Endometrium (tissue), 2 donors: ENCODE data around the gene TMSB15C.
"Not testable (repeated sequence)": the region's sequence is repeated elsewhere in the genome, so short reads cannot be mapped to it uniquely, and the experiment has no call there.

Experiments
- FAIRE-seq: peaks from 2 replicates; lab custom pipeline; 2012; peaks lifted over from hg19 to GRCh38; lab: Jason Lieb, UNC
- donor health status: control.
- donor health status: control.

Gene TMSB15C

DNA sequence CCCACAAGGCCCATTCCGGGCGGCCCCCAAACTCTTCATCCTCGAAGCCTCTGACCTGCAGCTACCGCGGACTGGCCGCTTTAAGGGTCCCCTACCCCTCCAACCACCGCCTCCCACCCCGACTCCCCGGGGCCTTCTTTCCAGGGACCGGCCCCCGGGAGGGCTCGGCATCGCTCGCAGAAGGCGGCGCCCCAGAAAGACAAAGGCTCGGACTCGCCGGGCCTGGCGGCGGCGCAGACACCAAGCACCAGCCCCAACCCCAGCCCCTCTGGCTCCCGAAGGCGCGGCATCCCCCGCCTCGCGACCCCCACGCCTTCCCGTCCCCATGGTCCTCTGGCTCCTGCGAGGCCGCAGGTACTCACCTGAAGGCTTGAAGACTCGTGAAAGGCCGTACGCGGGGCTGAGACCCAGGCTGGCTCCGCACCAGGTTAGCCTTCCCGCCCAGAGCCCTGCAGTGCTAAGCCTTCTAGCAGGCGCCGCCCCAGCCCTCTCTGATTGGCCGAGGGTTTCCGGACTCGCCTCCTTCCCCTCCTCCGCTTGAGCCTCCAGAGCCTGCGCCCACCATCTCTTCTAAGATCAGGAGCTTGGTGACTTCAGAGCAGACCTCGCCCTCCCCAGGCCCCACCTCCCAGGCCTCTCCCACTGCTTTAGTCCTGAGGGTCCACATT is at the start of gene TMSB15C:
TMSB15C (minus strand) TSS at position 459 of the 668 bp plus-strand sequence.
- not testable (repeated sequence) for FAIRE-seq

DNA sequence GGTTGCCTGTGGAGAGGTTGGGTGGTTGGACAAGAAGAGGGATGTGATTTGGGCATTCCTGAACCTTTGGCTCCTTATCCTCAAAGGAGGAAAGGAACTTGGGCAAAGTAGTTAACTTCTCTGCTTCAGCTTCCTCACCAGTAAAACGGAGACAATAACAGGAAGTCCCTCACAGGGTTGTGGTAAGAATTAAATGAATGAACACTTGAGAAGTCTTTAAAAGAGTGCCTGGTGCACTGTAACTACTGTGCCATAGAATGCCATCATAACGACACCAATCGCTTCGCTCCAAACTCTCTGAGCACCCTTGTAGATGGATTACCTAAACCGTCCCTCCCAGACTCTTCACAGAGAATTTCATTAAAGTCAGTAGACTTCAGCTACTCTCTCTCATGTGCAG is 46.8 kb upstream of the TMSB15C start:
- FAIRE-seq, result no peak

DNA sequence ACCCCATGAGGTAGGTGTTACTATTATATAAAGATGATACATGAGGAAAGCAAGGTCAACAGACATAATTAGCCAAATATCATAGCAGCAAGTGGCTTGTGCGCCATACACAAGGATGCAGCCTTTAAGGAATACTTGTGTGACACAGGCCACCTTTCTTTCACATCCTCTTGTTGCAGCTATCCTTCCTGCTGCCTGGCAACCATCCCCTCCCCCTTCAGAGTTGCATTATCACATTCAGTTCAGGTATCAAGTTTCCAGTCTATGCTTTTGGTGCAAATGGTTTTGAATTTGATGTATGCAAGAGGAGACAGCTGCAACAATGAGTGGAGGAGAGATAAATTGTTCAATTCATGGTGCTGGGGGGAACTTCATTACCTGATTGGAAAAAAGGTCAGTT is 42.7 kb upstream of the TMSB15C start:
- FAIRE-seq, result no peak

DNA sequence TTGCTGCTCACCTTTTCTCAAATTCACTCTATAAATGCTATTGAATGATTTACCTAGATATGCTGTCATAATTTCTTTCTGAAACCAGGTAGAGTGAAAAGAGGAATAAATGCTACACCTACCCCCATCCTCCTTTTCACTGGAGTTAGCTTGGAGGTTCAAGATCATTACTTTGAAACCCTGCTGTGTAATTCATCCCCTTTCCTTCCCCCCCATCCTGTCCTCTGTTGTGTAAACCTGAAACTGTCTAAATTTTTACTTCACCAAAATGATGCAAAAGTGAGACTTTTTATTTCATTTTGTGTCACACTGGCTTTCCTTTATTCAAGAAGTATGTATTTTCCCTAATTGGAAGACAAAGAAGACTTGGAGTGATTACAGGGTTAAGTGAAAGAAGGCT is 41.7 kb upstream of the TMSB15C start:
- FAIRE-seq, result no peak

DNA sequence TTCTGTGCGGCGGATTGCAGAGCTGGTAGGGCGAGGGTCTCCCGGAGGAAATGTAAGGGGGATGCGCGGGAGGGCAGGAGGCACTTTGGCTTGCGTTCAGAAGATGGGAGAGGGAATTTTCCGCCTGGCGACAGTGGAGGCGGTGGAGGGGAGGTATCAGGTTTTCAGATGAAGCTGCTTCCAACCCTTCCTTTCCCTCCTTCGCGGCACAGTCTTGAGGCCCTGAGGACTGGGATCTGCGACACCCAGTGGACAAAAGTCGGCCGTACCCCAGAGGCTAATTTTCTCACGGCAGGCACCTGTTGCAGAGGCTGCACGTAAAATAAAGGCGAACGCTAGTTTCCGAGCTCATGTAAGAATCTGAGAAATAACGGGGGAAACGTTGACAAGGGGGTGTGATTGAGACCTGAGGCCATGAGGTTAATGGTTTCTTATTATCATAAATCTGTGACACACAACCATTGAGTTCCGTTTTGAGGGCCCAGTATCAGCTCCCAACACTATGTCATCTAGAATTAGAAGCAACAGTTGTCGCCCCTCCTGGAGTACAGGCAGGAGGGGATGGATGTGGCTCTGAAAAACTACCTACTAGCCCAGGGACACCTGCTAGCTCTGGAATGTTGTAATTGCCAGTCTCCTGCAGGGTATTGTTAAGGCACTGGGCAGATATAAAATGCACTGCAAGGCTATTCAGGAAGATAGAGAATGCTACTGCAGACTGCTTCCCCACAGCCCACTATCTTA is 37.4 kb upstream of the TMSB15C start:
- FAIRE-seq, result no peak

DNA sequence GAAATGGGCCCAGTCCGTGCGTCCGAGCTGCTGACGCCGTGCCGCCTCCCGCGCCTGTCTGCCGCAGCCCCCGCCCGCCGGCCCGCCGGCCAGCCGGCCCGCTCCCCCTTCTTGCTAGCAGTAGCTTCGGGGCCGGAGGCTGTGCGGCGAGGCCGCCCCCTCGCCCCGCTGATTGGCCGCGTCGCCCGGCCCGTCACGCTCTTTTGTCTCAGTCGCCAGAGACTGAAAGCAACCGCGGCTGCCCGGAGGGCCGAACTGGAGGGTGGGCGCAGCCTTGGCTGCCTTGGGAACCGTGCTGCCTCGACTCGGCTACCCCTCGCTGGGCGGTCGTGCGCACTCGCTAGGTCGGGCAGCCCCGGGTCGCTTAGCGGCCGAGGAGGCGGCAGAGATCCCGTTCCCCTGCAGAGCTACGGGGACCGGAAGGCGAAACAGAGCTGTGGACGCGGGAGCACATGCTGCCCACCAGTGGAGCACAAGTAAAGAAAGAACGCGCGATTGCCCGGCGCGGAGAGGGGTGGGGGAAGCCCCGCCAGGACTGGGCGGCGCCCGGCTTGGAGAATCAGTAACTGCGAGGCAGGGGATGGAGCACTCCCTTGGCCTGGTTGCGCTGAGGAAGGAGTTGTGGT is 36.4 kb upstream of the TMSB15C start, which contains the start of gene ZCCHC18:
ZCCHC18 (plus strand) TSS at position 198 of the 626 bp plus-strand sequence. CDS start 1,589 bp downstream, outside the sequence.
- no peak for FAIRE-seq

DNA sequence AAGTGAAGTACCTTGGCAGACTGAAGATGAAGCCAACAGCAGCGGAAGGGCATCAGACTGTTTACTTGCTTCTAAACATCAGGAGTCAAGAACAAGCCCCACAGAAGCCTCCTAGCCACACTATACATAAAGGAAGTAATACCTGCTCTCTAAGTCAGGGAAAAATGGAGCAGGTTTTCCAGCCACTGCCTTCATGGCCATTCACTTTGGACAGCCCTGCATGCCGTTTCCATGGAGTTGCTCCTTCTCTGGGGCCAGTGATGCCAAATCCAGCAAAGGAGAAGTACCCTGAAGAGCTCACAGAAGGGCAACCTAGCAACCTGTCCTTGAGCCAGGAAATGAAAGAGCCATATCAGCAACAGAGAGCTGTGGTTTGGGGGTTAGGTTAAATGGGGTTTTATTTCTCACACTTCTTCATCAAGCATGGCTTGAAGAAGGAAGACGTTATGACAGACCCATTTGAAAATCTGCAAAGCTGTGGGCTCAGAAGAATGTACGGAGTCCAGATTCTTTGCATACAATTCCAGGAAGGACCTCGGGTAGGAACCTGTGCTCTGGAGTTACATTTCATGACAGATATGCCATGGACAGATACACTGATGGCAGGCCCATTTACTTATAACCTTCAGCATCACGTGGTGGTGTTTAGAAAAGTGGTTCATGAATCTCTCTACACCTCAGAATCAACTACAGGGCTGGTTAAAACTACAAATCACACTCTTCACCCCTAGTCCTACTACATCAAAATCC is 34.6 kb upstream of the TMSB15C start:
- not testable (repeated sequence) for FAIRE-seq

DNA sequence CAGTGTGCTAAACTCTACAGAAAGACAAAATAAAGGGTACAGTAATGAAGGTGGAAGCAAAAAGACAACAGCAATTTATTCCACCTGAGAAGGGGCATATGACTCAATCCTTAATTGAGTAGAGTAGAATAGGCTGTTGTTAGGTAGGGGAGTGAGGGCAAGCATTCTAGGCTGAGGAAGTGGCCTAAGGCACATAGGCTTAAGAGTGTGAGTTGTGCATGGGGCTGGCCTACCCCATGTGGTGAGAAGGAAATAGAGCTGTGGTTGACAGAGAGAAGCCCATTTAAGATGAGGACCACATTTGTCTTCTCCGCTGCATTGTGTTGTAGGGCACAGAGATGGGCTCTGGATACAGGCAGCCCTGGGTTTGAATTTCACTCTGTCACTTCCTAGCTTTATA is 32.9 kb upstream of the TMSB15C start:
- no peak for FAIRE-seq

DNA sequence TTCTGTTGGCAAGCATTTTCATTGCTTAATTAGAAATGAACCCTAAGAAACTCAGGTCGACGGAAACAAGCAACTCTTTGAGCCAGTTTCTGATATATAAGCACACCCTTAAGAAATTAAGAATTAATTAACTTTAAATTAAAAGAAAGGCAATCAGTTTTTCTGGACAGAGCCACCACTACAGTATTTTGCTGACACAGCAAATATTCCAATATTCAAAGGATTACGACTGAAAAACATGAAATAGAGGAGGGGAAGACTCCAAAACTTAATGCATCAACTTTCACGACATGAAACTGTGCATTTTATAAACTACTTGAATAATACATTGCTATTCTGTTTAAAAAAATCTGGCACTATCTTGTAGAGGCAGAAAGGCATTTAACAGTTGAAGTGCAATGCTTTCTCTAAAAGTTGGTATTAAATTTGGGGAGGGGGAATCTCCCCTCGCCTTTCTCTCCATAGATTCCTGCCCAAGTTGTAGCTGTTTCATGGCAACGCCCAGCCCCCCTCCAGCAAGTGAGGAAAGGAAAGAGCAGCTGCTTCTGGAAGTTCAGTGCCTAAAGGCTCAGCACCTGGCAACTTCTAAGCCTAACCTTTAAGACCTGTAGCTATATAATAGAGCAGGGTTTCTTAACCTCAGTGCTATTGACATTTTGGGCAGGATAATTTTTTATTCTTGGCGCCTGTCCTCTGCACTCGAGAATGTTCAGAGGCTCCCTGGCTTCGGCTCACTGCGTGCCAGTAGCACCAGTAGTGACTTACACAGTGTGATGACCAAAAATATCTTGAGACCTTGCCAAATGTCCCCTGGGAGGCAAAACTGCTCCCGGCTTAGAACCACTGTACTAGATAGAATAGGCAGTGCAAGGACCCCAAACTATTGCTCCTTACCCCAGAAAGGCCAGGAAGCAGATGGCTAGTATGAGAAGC is 29.6 kb upstream of the TMSB15C start:
- FAIRE-seq, result no peak

DNA sequence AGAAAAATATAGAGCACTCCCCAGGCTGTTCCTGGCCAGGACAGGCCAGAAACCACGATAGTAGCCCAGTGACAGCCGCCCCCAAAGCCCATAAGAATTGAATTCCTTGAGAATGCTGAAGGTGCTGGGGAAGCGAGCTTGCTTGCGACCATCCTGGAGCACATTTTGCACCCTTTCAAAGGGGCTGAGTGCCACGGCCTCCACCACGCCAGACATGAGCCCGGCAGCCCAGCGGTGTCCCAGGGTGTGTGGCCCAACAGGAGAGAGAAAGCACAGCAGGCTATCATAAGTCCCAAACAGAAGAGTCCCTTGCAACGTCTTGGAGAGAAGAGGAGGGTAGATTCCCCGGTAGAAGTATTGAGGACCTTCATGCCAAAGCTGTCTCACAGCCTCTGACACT is 28.6 kb upstream of the TMSB15C start:
- no peak for FAIRE-seq

DNA sequence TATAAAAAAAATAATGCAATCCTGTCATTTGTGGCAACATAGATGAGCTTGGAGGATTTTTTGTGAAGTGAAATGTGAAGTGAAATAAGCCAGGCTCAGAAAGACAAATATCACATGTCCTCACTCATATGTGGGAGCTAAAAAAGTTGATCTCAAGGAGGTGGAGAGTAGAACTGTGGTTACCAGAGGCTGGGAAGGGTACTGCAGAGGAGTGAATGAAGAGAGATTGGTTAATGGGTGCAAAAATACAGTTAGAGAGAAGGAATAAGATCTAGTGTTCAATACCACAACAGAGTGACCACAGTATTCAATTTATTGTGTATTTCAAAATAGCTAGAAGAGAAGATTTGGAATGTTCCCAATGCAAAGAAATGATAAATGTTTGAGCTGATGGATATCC is 22.9 kb upstream of the TMSB15C start:
- no peak for FAIRE-seq

DNA sequence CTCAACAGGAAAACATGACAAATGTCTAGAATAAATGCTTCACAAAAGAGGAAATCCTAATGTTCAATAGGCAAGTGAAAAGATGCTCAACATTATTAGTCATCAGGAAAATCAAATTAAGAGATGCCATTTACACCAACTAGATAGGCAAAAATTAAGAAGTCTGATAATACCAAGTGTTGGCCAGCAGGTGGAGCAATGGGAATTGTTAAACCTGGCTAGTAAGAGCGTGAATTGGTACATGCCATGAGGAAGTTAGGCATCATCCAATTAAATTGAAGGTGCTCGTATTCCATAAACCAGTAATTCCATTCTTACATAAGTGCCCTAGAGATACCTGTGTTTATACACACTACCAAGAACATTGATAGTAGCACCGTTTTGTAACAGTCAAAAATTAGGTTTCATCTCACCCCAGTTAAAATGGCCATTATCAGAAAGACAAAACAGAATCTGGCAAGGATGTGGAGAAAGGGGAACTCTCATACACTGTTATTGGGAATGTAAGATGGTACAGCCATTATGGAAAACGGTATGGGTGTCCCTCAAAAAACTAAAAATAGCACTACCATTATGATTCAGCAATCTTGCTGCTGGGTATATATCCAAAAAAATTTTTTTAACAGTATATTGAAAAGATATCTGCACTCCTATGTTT is 22.2 kb upstream of the TMSB15C start:
- FAIRE-seq, result peak; percentile 96

DNA sequence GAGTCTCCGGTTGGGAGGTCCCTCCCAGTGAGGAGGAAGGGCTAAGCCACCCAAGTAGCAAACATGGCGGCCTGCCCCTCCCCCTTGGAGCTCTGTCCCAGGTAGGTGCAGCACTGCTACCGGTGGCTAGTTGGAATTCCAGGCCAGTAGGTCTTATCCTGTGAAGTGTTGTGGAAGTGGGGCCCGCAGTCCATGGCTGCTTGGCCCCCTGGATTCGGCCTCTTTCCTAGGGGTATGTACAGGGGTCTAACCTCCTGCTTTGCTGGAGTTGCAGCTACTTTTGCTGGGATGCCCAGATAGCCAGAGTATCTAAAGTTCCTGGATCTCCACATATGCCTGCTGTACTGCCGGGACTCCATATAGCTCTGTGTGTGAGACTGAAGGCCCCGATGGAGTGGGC is 9.9 kb upstream of the TMSB15C start:
- FAIRE-seq, result no peak

DNA sequence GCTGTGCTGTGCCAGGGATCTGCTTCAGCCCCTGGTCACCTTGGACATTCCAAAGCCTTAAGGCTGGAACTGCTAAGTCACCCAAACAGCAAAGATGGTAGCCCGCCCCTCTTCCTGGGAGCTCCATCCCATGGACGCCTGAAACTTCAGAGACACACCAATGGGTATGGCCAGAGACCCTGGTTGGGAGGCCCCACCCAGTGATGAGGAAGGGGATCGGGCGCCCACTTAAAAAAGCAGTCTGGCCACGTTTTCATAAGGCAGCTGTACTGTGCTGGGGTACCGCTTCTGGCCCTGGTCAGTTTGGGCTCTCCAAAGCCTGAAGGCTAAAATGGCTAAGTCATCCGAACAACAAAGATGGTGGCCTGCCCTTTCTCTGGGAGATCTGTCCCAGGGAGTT is 9.4 kb upstream of the TMSB15C start:
- FAIRE-seq, result no peak

DNA sequence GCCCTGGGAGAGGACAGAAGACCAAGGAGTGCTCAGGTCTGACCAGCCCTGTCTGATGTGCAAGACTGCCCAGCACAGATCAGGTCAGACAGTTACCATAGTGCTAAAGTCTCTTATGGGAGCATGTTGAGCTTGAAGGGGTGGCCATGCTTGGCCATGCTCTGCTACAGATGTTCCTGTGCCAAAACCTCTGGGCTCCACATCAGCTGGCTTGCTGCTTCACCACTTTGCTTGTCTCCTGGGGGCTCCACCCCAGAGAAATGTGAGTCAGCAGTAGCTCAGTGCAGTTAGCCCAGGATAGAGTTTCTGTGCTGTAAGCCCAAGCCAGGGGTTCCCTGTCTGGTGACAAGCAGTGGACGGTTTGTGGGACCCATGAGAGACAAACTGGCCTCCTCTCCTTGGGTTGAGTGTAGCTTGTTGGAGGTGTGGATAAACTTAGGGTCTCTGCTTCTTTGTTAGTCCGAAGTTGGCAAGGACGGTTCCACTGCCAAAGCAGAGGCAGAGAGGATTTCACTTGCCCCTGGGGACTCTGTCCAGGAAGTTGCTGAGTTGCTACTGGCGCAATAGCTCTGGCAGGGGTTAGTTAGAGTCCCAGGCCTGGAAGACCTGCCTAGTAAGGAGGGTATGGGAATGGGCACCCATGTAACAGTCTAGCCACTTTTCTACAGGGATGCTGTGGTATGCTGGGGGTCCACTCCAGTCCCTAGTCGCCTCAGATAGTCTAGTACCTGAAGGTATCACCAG is 8.7 kb upstream of the TMSB15C start:
- no peak for FAIRE-seq

DNA sequence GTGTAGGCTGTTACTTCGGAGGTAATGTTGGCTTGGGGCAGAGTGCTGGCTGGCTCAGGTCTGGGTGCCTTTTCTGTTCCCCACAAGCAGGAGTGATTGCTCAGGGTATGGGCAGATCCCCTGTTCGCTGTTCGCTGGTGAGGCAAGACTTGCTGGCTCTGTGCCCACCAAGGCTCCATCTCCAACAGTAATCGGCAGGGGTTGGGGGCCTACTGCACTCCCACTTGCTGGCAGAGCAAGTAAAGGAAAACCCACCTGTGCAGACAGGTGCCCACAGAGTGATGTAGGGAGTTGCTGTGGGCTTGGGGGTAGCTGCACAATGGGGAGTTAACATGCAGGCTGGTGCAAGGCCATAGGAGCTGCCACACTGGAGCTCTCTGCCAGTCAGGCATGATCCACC is 8.0 kb upstream of the TMSB15C start:
- FAIRE-seq, result no peak

DNA sequence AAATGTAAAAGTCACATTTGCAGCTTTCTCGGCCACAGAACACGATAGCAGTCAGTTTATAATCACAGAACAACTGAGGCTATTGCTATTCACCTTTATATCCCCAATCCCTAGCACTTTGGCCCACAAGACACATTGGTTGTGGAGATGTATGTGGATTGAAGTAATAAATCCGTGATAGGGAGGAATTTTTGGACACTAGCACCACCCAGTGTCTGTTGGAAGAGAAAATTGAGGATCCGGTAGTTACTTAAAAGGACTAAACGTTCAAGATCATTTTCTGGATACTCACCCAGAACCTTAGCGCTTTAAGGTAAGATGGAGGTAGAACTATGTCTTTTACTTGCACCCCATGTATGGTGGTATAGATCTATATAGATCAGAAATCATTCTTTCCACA is 1.8 kb upstream of the TMSB15C start:
- not testable (repeated sequence) for FAIRE-seq

DNA sequence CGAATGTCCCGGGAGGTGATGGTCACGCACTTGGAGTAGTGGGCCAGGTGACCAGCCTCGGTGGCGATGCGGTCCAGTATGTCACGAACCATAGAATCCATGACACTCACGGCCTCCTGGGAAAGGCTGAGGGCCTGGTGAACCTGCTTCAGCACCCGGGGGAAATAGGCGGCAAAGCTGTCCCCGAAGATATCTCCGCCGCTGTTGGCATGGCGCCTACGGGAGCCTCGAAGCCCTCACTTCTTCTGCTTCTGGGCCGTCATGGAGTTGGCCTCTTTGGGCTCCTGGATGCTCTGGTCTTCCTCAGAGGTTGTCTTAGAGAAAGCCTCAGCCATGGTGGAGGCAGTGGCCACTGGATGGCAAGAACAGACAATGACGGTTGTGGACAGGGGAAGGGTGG is 13.4 kb downstream of the TMSB15C start:
- FAIRE-seq, result not testable (repeated sequence)

DNA sequence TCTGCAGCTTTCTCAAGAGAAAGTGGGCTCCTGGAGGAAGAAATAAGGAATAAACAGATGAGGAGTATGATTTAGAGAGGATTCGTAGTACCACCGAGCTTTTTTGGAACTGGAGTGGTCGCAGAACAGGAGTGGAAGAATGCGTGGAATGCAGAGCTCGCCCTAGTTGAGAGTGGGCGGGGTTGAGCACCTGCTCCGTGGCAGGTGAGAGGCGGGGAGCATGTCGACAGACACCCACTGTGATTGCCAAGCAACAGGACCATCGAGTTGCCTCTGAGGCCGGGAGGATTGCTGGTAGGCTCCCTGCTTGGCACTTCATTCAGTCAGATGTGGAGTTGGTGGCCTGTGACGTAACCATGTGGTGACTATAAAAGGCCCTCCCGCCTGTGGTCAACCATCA is 21.1 kb downstream of the TMSB15C start:
- not testable (repeated sequence) for FAIRE-seq

DNA sequence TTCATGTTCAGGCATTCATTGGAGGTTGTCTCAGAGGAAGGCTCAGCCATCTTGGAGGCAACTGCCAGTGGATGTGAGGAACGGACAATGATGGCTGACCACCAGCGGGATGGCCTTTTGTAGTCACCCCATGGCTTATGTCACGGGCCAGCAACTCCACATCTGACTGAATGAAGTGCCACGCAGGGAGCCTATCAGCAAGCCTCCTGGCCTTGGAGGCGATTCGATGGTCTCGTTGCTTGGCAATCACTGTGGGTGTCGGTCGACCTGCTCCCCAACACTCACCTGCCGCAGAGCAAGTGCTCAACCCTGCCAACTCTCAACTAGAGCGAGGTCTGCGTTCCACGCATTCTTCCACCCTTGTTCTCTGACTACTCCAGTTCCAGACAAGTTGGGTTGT is 28.9 kb downstream of the TMSB15C start:
- no peak for FAIRE-seq
